GF-D8 (cell line): ENCODE results near the gene TPCN1.

ENCODE experiments used
- DNase-seq: peaks from one replicate; lab custom pipeline; 2025; lab: John Stamatoyannopoulos, UW

Gene TPCN1

GRCh38 chr12:113287146-113287898, 66.1 kb downstream of the TPCN1 start:
- DNase-seq = no peak

- DNase-seq = no peak
These were observed 66.6 kb downstream of the TPCN1 start for GRCh38 chr12:113287899-113288282.

- no peak for DNase-seq
These were observed 68.1 kb downstream of the TPCN1 start for GRCh38 chr12:113289361-113289760.

- DNase-seq = no peak
These were observed 69.2 kb downstream of the TPCN1 start for GRCh38 chr12:113290506-113290905.

GRCh38 chr12:113291586-113291985, 70.3 kb downstream of the TPCN1 start:
- no peak for DNase-seq

- no peak for DNase-seq
These were observed 70.8 kb downstream of the TPCN1 start for GRCh38 chr12:113292091-113292490.

GRCh38 chr12:113292547-113292946, 71.3 kb downstream of the TPCN1 start:
- no peak for DNase-seq

- DNase-seq = no peak
These were observed 71.8 kb downstream of the TPCN1 start for GRCh38 chr12:113293100-113293499.

GRCh38 chr12:113295886-113296556, 74.8 kb downstream of the TPCN1 start:
- no peak for DNase-seq

GRCh38 chr12:113296557-113297213, 75.4 kb downstream of the TPCN1 start:
- no peak for DNase-seq

- no peak for DNase-seq
These were observed 75.9 kb downstream of the TPCN1 start for GRCh38 chr12:113297214-113297587.

GRCh38 chr12:113297621-113298471, 76.6 kb downstream of the TPCN1 start:
- no peak for DNase-seq

- no peak for DNase-seq
These were observed 77.2 kb downstream of the TPCN1 start for GRCh38 chr12:113298472-113298817.

GRCh38 chr12:113298861-113299545, 77.7 kb downstream of the TPCN1 start:
- DNase-seq = no peak

- DNase-seq = no peak
These were observed 78.5 kb downstream of the TPCN1 start for GRCh38 chr12:113299619-113300237.

GRCh38 chr12:113301811-113302210, 80.5 kb downstream of the TPCN1 start:
- no peak for DNase-seq

- no peak for DNase-seq
These were observed 81.2 kb downstream of the TPCN1 start for GRCh38 chr12:113302466-113302865.

- DNase-seq = peak; percentile 38
These were observed 81.8 kb downstream of the TPCN1 start for GRCh38 chr12:113302886-113303640.

GRCh38 chr12:113305281-113305856, 84.1 kb downstream of the TPCN1 start:
- DNase-seq = no peak

- no peak for DNase-seq
These were observed 85.1 kb downstream of the TPCN1 start for GRCh38 chr12:113306382-113306781.
